HEK293 (cell line): ENCODE measurements around the gene AIF1L.

Experiments
- CTCF ChIA-PET: fragments of 350-600 bp; formaldehyde crosslinking; extraction: SDS; loops from one replicate; lab custom pipeline; 2021; ENCODE audit warnings: antibody characterized with exemption; lab: Yijun Ruan, JAX
- POLR2A ChIA-PET: fragments of 300-600 bp; formaldehyde crosslinking; extraction: SDS; loops from one replicate; lab custom pipeline; 2020; ENCODE audit warnings: antibody characterized with exemption, inconsistent platforms; lab: Yijun Ruan, JAX
- H3K27ac ChIP-seq: fragments of 200-500 bp; sonication (Bioruptor generic); 2 replicates; pipeline ENCODE4 v1.5.1; 2014; ENCODE audit warnings: low read depth, low read length, control low read depth, inconsistent platforms; ENCODE audit errors: extremely low read depth
- H3K36me3 ChIP-seq, 2 experiments: fragments of 200-500 bp in 1 of 2; sonication (Bioruptor generic) in 1 of 2; 1 replicate in 1 of 2; 2 replicates in 1 of 2; pipeline ENCODE4 v1.5.1; 2014 to 2017; ENCODE audit warnings: inconsistent platforms in 2 of 2, low read length in 2 of 2; ENCODE audit not compliant: control insufficient read depth in 2 of 2, insufficient read depth in 1 of 2
- H3K4me1 ChIP-seq: fragments of 200-500 bp; sonication (Bioruptor generic); 2 replicates; pipeline ENCODE4 v1.5.1; 2014; ENCODE audit warnings: mild to moderate bottlenecking, low read length, inconsistent platforms; ENCODE audit not compliant: control insufficient read depth, insufficient read depth
- H3K4me3 ChIP-seq: 2 replicates; pipeline ENCODE4 v1.5.1; 2011; ENCODE audit warnings: low read depth, mild to moderate bottlenecking, control low read depth, low read length, moderate library complexity
- H3K9me3 ChIP-seq: fragments of 200-500 bp; sonication (Bioruptor generic); 2 replicates; pipeline ENCODE4 v1.5.1; 2014; ENCODE audit warnings: low read depth, low read length, inconsistent platforms; ENCODE audit not compliant: control insufficient read depth, insufficient read depth
- KLF10 ChIP-seq: fragments of 450-650 bp; IDR thresholded peaks from 2 replicates; pipeline ENCODE4 v1.5.1; 2018; ENCODE audit warnings: missing biosample characterization, mild to moderate bottlenecking, missing genetic modification characterization
- KLF8 ChIP-seq: fragments of 450-650 bp; formaldehyde crosslinking; IDR thresholded peaks from 2 replicates; pipeline ENCODE4 v1.5.1; 2016; ENCODE audit warnings: missing biosample characterization, missing genetic modification characterization
- KLF9 ChIP-seq: fragments of 450-650 bp; formaldehyde crosslinking; IDR thresholded peaks from 2 replicates; pipeline ENCODE4 v1.5.1; 2016; ENCODE audit warnings: missing biosample characterization, missing genetic modification characterization, low read depth
- MEIS1 ChIP-seq: sonication (generic); formaldehyde crosslinking; IDR thresholded peaks from 2 replicates; pipeline ENCODE4 v1.8.1; 2022; ENCODE audit warnings: missing genetic modification reagents, mild to moderate bottlenecking, borderline replicate concordance
- MZF1 ChIP-seq: fragments of 450-650 bp; formaldehyde crosslinking; IDR thresholded peaks from 2 replicates; pipeline ENCODE4 v1.5.1; 2017; ENCODE audit warnings: missing biosample characterization, missing genetic modification characterization, borderline replicate concordance
- PRDM10 ChIP-seq: fragments of 450-650 bp; formaldehyde crosslinking; IDR thresholded peaks from 2 replicates; pipeline ENCODE4 v1.5.1; 2016; ENCODE audit warnings: missing biosample characterization, missing genetic modification characterization
- WT1 ChIP-seq: fragments of 450-650 bp; formaldehyde crosslinking; IDR thresholded peaks from 2 replicates; pipeline ENCODE4 v1.5.1; 2016; ENCODE audit warnings: missing biosample characterization, missing genetic modification characterization
- ZBTB1 ChIP-seq: fragments of 450-650 bp; formaldehyde crosslinking; IDR thresholded peaks from 2 replicates; pipeline ENCODE4 v1.5.1; 2016; ENCODE audit warnings: missing biosample characterization, missing genetic modification characterization
- ZBTB20 ChIP-seq: fragments of 450-650 bp; formaldehyde crosslinking; IDR thresholded peaks from 2 replicates; pipeline ENCODE4 v1.5.1; 2016; ENCODE audit warnings: missing biosample characterization, missing genetic modification characterization
- ZBTB21 ChIP-seq: fragments of 450-650 bp; formaldehyde crosslinking; IDR thresholded peaks from 2 replicates; pipeline ENCODE4 v1.5.1; 2017; ENCODE audit warnings: missing biosample characterization, missing genetic modification characterization
- ZBTB7A ChIP-seq: fragments of 450-650 bp; formaldehyde crosslinking; IDR thresholded peaks from 2 replicates; pipeline ENCODE4 v1.5.1; 2016; ENCODE audit warnings: low read depth, missing biosample characterization, missing genetic modification characterization
- ZFHX2 ChIP-seq: fragments of 450-650 bp; formaldehyde crosslinking; conservative IDR thresholded peaks from 2 replicates; pipeline ENCODE4 v1.5.1; 2016; ENCODE audit warnings: missing biosample characterization, missing genetic modification characterization
- ZFP37 ChIP-seq: fragments of 450-650 bp; formaldehyde crosslinking; IDR thresholded peaks from 2 replicates; pipeline ENCODE4 v1.5.1; 2016; ENCODE audit warnings: missing biosample characterization, missing genetic modification characterization
- ZIC2 ChIP-seq: fragments of 450-650 bp; formaldehyde crosslinking; IDR thresholded peaks from 2 replicates; pipeline ENCODE4 v1.5.1; 2016; ENCODE audit warnings: missing biosample characterization, missing genetic modification characterization
- ZNF112 ChIP-seq: fragments of 450-650 bp; formaldehyde crosslinking; IDR thresholded peaks from 2 replicates; pipeline ENCODE4 v1.5.0; 2017; ENCODE audit warnings: missing biosample characterization, missing genetic modification characterization
- ZNF157 ChIP-seq: fragments of 450-650 bp; formaldehyde crosslinking; IDR thresholded peaks from 2 replicates; pipeline ENCODE4 v1.5.1; 2016; ENCODE audit warnings: missing biosample characterization, missing genetic modification characterization
- ZNF266 ChIP-seq: fragments of 450-650 bp; formaldehyde crosslinking; IDR thresholded peaks from 2 replicates; pipeline ENCODE4 v1.5.1; 2016; ENCODE audit warnings: missing biosample characterization, missing genetic modification characterization, low read depth
- ZNF366 ChIP-seq: fragments of 450-650 bp; formaldehyde crosslinking; conservative IDR thresholded peaks from 2 replicates; pipeline ENCODE4 v1.5.1; 2016; ENCODE audit warnings: missing biosample characterization, missing genetic modification characterization
- ZNF501 ChIP-seq: fragments of 450-650 bp; formaldehyde crosslinking; IDR thresholded peaks from 2 replicates; pipeline ENCODE4 v1.5.1; 2016; ENCODE audit warnings: missing biosample characterization, missing genetic modification characterization
- ZNF548 ChIP-seq: fragments of 450-650 bp; formaldehyde crosslinking; IDR thresholded peaks from 2 replicates; pipeline ENCODE4 v1.5.1; 2016; ENCODE audit warnings: missing biosample characterization, missing genetic modification characterization
- ZNF555 ChIP-seq: fragments of 450-650 bp; formaldehyde crosslinking; conservative IDR thresholded peaks from 2 replicates; pipeline ENCODE4 v1.5.1; 2017; ENCODE audit warnings: missing biosample characterization, mild to moderate bottlenecking, missing genetic modification characterization, inconsistent platforms
- ZNF580 ChIP-seq: fragments of 450-650 bp; formaldehyde crosslinking; IDR thresholded peaks from 2 replicates; pipeline ENCODE4 v1.5.1; 2016; ENCODE audit warnings: missing biosample characterization, missing genetic modification characterization
- ZNF596 ChIP-seq: fragments of 450-650 bp; IDR thresholded peaks from 2 replicates; pipeline ENCODE4 v1.5.0; 2018; ENCODE audit warnings: missing biosample characterization, mild to moderate bottlenecking, missing genetic modification characterization, moderate library complexity
- ZNF639 ChIP-seq: fragments of 450-650 bp; formaldehyde crosslinking; IDR thresholded peaks from 2 replicates; pipeline ENCODE4 v1.5.1; 2016; ENCODE audit warnings: missing biosample characterization, missing genetic modification characterization
- ZNF645 ChIP-seq: fragments of 450-650 bp; formaldehyde crosslinking; IDR thresholded peaks from 2 replicates; pipeline ENCODE4; 2016; ENCODE audit warnings: missing biosample characterization, missing genetic modification characterization
- ZNF792 ChIP-seq: fragments of 450-650 bp; formaldehyde crosslinking; IDR thresholded peaks from 2 replicates; pipeline ENCODE4 v1.5.1; 2016; ENCODE audit warnings: missing biosample characterization, missing genetic modification characterization
- ZSCAN16 ChIP-seq: fragments of 450-650 bp; formaldehyde crosslinking; IDR thresholded peaks from 2 replicates; pipeline ENCODE4 v1.5.1; 2016; ENCODE audit warnings: missing biosample characterization, missing genetic modification characterization
- ZSCAN23 ChIP-seq: fragments of 450-650 bp; formaldehyde crosslinking; IDR thresholded peaks from 2 replicates; pipeline ENCODE4 v1.5.1; 2016; ENCODE audit warnings: missing biosample characterization, missing genetic modification characterization

The AIF1L gene

GRCh38 chr9:131125038-131125287 lies 28.6 kb downstream of the AIF1L start:
- POLR2A ChIA-PET: interaction anchor here (0.6 to 3.2 kb wide), 23 partner anchors 9 to 1167 kb away, joined by 3 to 61 read pairs (median 4); partner anchors contain the start of gene AIF1L
- Histone ChIP-seq H3K9me3 (no peaks in the 10 kb centered on the region), H3K36me3 (peaks cover 0 to 42% of the 10 kb centered on the region in 2 experiments; a peak in 1 of 3 replicates), H3K27ac (peak overlapping the region; percentile 28), H3K4me1 (no peaks in the 10 kb centered on the region), H3K4me3 (peak overlapping the region; percentile 84)
- CTCF ChIA-PET: interaction anchor here (0.7 to 1.3 kb wide), 8 partner anchors 16 to 540 kb away, joined by 3 to 4 read pairs (median 4); no protein-coding TSS in a partner anchor
- TF ChIP-seq ZSCAN23 (peak; percentile 33; the same call in 1 of the 2 replicates), ZBTB7A (0 out of 2 replicates have a peak, but pooled peaks have one; percentile 34), ZNF596 (tag by site-specific recombination) (peak; percentile 37; the same call in 1 of the 2 replicates), KLF9 (tag by site-specific recombination) (peak; percentile 2; the same call in 1 of the 2 replicates), WT1 (no peak)

- Histone ChIP-seq H3K9me3 (no peaks in the 10 kb centered on the region), H3K36me3 (peaks cover 0 to 45% of the 10 kb centered on the region in 2 experiments; a peak in 1 of 3 replicates), H3K27ac (peak within 1 kb of the TSS; percentile 28), H3K4me3 (peak within 1 kb of the TSS; percentile 84), H3K4me1 (no peaks in the 10 kb centered on the region)
- ChIA-PET CTCF (interaction anchor here (0.6 to 1.3 kb wide), 11 partner anchors 16 to 540 kb away, joined by 3 to 6 read pairs (median 4); no protein-coding TSS in a partner anchor), POLR2A (interaction anchor here (0.6 to 3.2 kb wide), 24 partner anchors 8 to 1167 kb away, joined by 3 to 61 read pairs (median 4); partner anchors contain the start of gene AIF1L)
- TF ChIP-seq MEIS1 (CRISPR knock-in tag) (no peak), WT1 (peak; percentile 34; the same call in 1 of the 2 replicates), KLF8 (peak; percentile 76), ZBTB20 (tag by site-specific recombination) (peak; percentile 49; the same call in 1 of the 2 replicates), MZF1 (tag by site-specific recombination) (no peak), ZNF366 (tag by site-specific recombination) (0 out of 2 replicates have a peak, but pooled peaks have one; percentile 14), ZNF645 (tag by site-specific recombination) (peak; percentile 66; the same call in 1 of the 2 replicates), ZNF501 (tag by site-specific recombination) (peak; percentile 85), ZFP37 (tag by site-specific recombination) (peak; percentile 95), ZNF639 (tag by site-specific recombination) (peak; percentile 88), ZNF548 (tag by site-specific recombination) (peak; percentile 22; the same call in 1 of the 2 replicates), ZSCAN16 (tag by site-specific recombination) (no peak), KLF10 (tag by site-specific recombination) (no peak), ZBTB21 (tag by site-specific recombination) (peak; percentile 98), ZNF555 (tag by site-specific recombination) (no peak), ZNF792 (tag by site-specific recombination) (0 out of 2 replicates have a peak, but pooled peaks have one; percentile 51), ZFHX2 (tag by site-specific recombination) (peak; percentile 97), ZBTB1 (tag by site-specific recombination) (no peak), ZNF157 (no peak), ZIC2 (peak; percentile 24; the same call in 1 of the 2 replicates), PRDM10 (tag by site-specific recombination) (peak; percentile 84; the same call in 1 of the 2 replicates), ZNF266 (tag by site-specific recombination) (no peak), ZNF112 (tag by site-specific recombination) (no peak), ZNF580 (peak; percentile 45; the same call in 1 of the 2 replicates)
Observed at GRCh38 chr9:131125288-131126058, 29.1 kb downstream of the AIF1L start, which contains the start of gene NUP214. TSS of gene NUP214 (plus strand) at chr9:131125586. CDS start at chr9:131125705, 119 bp downstream.
